HepG2 (cell line): ENCODE measurements around the gene GFPT1. TPM values are rescaled to one million over a fixed set of nuclear protein-coding genes. Genes with fewer than 3 reads are reported as not detected.

Experiments used
- BCL3 ChIP-seq: sonication (generic); formaldehyde crosslinking; IDR thresholded peaks from 2 replicates; pipeline ENCODE4 v1.5.1; 2020; ENCODE audit warnings: mild to moderate bottlenecking, missing genetic modification reagents, moderate library complexity
- DMTF1 ChIP-seq: sonication (generic); formaldehyde crosslinking; IDR thresholded peaks from 2 replicates; pipeline ENCODE4 v1.4.0; 2020; ENCODE audit warnings: mild to moderate bottlenecking, missing genetic modification reagents
- ELF1 ChIP-seq: sonication (generic); formaldehyde crosslinking; IDR thresholded peaks from 2 replicates; pipeline ENCODE4 v1.4.0; 2020; ENCODE audit warnings: missing genetic modification reagents
- ESRRA ChIP-seq: sonication (generic); formaldehyde crosslinking; IDR thresholded peaks from 2 replicates; pipeline ENCODE4 v1.5.1; 2020; ENCODE audit warnings: mild to moderate bottlenecking, low read depth, missing genetic modification reagents
- EZH2 ChIP-seq: conservative IDR thresholded peaks from 2 replicates; pipeline ENCODE4 v1.6.1; 2012; ENCODE audit warnings: mild to moderate bottlenecking, low read depth, low read length, moderate library complexity
- HDAC1 ChIP-seq: sonication (generic); formaldehyde crosslinking; IDR thresholded peaks from 2 replicates; pipeline ENCODE4 v1.5.1; 2020; ENCODE audit warnings: mild to moderate bottlenecking, missing genetic modification reagents
- MLXIP ChIP-seq: sonication (generic); formaldehyde crosslinking; IDR thresholded peaks from 2 replicates; pipeline ENCODE4 v1.9.0; 2021; ENCODE audit warnings: missing genetic modification reagents, borderline replicate concordance
- PAXIP1 ChIP-seq: sonication (generic); formaldehyde crosslinking; conservative IDR thresholded peaks from 2 replicates; pipeline ENCODE4 v1.4.0; 2020; ENCODE audit warnings: mild to moderate bottlenecking, missing genetic modification reagents, moderate library complexity
- RFXANK ChIP-seq: IDR thresholded peaks from 2 replicates; pipeline ENCODE4 v1.6.1; 2016
- SMAD9 ChIP-seq: sonication (generic); formaldehyde crosslinking; IDR thresholded peaks from 2 replicates; pipeline ENCODE4 v1.5.1; 2020; ENCODE audit warnings: mild to moderate bottlenecking, missing genetic modification reagents
- TRIM22 ChIP-seq: fragments of 450-650 bp; IDR thresholded peaks from 2 replicates; pipeline ENCODE4 v1.6.1; 2017
- ZBTB7A ChIP-seq: sonication (generic); formaldehyde crosslinking; IDR thresholded peaks from 2 replicates; pipeline ENCODE4 v1.8.0; 2022; ENCODE audit warnings: mild to moderate bottlenecking, missing genetic modification reagents
- ZFAT ChIP-seq: sonication (generic); formaldehyde crosslinking; conservative IDR thresholded peaks from 2 replicates; pipeline ENCODE4 v1.8.1; 2023; ENCODE audit warnings: missing genetic modification reagents, inconsistent platforms
- ZMAT3 ChIP-seq: sonication (generic); formaldehyde crosslinking; conservative IDR thresholded peaks from 2 replicates; pipeline ENCODE4 v1.7.0; 2021; ENCODE audit warnings: missing genetic modification reagents
- ZNF331 ChIP-seq: sonication (generic); formaldehyde crosslinking; IDR thresholded peaks from 2 replicates; pipeline ENCODE4 v1.4.0; 2020; ENCODE audit warnings: missing genetic modification reagents
- ZNF501 ChIP-seq: sonication (generic); formaldehyde crosslinking; IDR thresholded peaks from 2 replicates; pipeline ENCODE4 v1.5.1; 2020; ENCODE audit warnings: mild to moderate bottlenecking, moderate library complexity, missing genetic modification reagents
- ZNF557 ChIP-seq: sonication (generic); formaldehyde crosslinking; IDR thresholded peaks from 2 replicates; pipeline ENCODE4 v1.4.0; 2020; ENCODE audit warnings: missing genetic modification reagents
- ZNF713 ChIP-seq: sonication (generic); formaldehyde crosslinking; IDR thresholded peaks from 2 replicates; pipeline ENCODE4 v1.4.0; 2020; ENCODE audit warnings: mild to moderate bottlenecking, missing genetic modification reagents
- ZSCAN22 ChIP-seq: sonication (generic); formaldehyde crosslinking; IDR thresholded peaks from 2 replicates; pipeline ENCODE4 v1.4.0; 2020; ENCODE audit warnings: mild to moderate bottlenecking, missing genetic modification reagents
- polyA plus RNA-seq, 8 experiments: library from polyadenylated mRNA; depleted of rRNA in 3 of 8; stranded (reverse) in 7 of 8; unstranded in 1 of 8; fragments of >200 nt; fragmentation: Illumina TruSeq in 4 of 8; extraction: Trizol in 4 of 8; gene quantifications; 2 replicates each; pipeline versions ENCODE4 v1.2.1 to v1.2.3, GENCODE V29; 2011 to 2016; ENCODE audit warnings: low read depth in 4 of 8, missing spikeins in 1 of 8, mixed read lengths in 1 of 8; ENCODE audit not compliant: insufficient read depth in 1 of 8
- total RNA-seq, 5 experiments: library from RNA; depleted of rRNA; stranded (reverse); fragments of >200 nt; fragmentation: Illumina TruSeq; extraction: Trizol; gene quantifications; 2 replicates each; pipeline ENCODE4 v1.2.3, GENCODE V29; 2016; ENCODE audit warnings: low read depth in 1 of 5

Gene GFPT1
- total and polyA plus RNA-seq, 2 of the 13 experiments (the other 11 are each of a cell fraction or from before 2014, with no cell fraction given) = 24.0 to 84.9 TPM

- TF ChIP-seq MLXIP (CRISPR knock-in tag) = peak; percentile 54; the same call in 1 of the 2 replicates
- no peak for TF ChIP-seq ZFAT
- TF ChIP-seq SMAD9 (CRISPR knock-in tag) = no peak
- no peak for TF ChIP-seq ZNF713 (CRISPR knock-in tag)
- no peak; the same call in 1 of the 2 replicates for TF ChIP-seq BCL3 (CRISPR knock-in tag)
- TF ChIP-seq EZH2 = no peak
- no peak for TF ChIP-seq ZNF501 (CRISPR knock-in tag)
- TF ChIP-seq ZMAT3 = no peak
- TF ChIP-seq ZNF331 (CRISPR knock-in tag) = peak; percentile 66
- no peak for TF ChIP-seq ZSCAN22 (CRISPR knock-in tag)
- TF ChIP-seq ESRRA (CRISPR knock-in tag) = 0 out of 2 replicates have a peak, but pooled peaks have one; percentile 24
- no peak for TF ChIP-seq RFXANK
- TF ChIP-seq ELF1 = 0 out of 2 replicates have a peak, but pooled peaks have one; percentile 14
- TF ChIP-seq HDAC1 (CRISPR knock-in tag) = peak; percentile 74; the same call in 1 of the 2 replicates
- no peak for TF ChIP-seq ZBTB7A (CRISPR knock-in tag)
- TF ChIP-seq PAXIP1 (CRISPR knock-in tag) = peak; percentile 65
- TF ChIP-seq DMTF1 (CRISPR knock-in tag) = no peak
- no peak for TF ChIP-seq TRIM22
- TF ChIP-seq ZNF557 = no peak
These were observed 106.9 kb downstream of the GFPT1 start (continued) for GRCh38 chr2:69279931-69280681.
